Measurements from ENCODE around the gene ADAM23.

ADAM23 gene

GRCh38 chr2:206481056-206481455 lies 37.7 kb downstream of the ADAM23 start:
- Histone ChIP-seq H3K4me1 (ENCODE audit: insufficient read depth, low read length, severe bottlenecking) (no peaks in the 10 kb centered on the region), H3K27ac (ENCODE audit: low read depth, low read length, poor library complexity, severe bottlenecking) (no peak overlapping the region), H3K4me3 (ENCODE audit: low read depth, low read length, poor library complexity, severe bottlenecking) (no peak overlapping the region), H3K9me3 (ENCODE audit: low read length) (no peaks in the 10 kb centered on the region), H3K4me2 (ENCODE audit: low read length) (no peak overlapping the region), H3K9ac (ENCODE audit: low read length) (no peak overlapping the region), H3K79me2 (ENCODE audit: insufficient read depth, low read length) (no peaks in the 10 kb centered on the region), H4K20me1 (ENCODE audit: insufficient read depth, low read length) (no peaks in the 10 kb centered on the region), H3K27me3 (ENCODE audit: insufficient read depth, low read length) (no peaks in the 10 kb centered on the region), H2AFZ (ENCODE audit: low read length) (no peak overlapping the region), H3K9me2 (ENCODE audit: low read depth, low read length) (no peaks in the 10 kb centered on the region), H3F3A (ENCODE audit: insufficient read depth, low read length) (no peaks in the 10 kb centered on the region), H3K36me3 (ENCODE audit: insufficient read depth, low read length) (no peaks in the 10 kb centered on the region)
- TF ChIP-seq CTCF (IDR thresholded peaks at IDR 0.05; ENCODE audit: low read length) (no peak), EZH2 (IDR thresholded peaks at IDR 0.05; ENCODE audit: borderline replicate concordance, low read length) (no peak)

- Histone ChIP-seq H3K9ac (ENCODE audit: low read length) (no peak overlapping the region), H3K36me3 (ENCODE audit: insufficient read depth, low read length) (no peaks in the 10 kb centered on the region), H3K27me3 (ENCODE audit: insufficient read depth, low read length) (no peaks in the 10 kb centered on the region), H2AFZ (ENCODE audit: low read length) (no peak overlapping the region), H3K4me3 (ENCODE audit: low read depth, low read length, poor library complexity, severe bottlenecking) (no peak overlapping the region), H3K27ac (ENCODE audit: low read depth, low read length, poor library complexity, severe bottlenecking) (no peak overlapping the region), H3K9me3 (ENCODE audit: low read length) (no peaks in the 10 kb centered on the region), H3K9me2 (ENCODE audit: low read depth, low read length) (no peaks in the 10 kb centered on the region), H3K79me2 (ENCODE audit: insufficient read depth, low read length) (no peaks in the 10 kb centered on the region), H3K4me2 (ENCODE audit: low read length) (no peak overlapping the region), H3F3A (ENCODE audit: insufficient read depth, low read length) (no peaks in the 10 kb centered on the region), H4K20me1 (ENCODE audit: insufficient read depth, low read length) (no peaks in the 10 kb centered on the region), H3K4me1 (ENCODE audit: insufficient read depth, low read length, severe bottlenecking) (no peaks in the 10 kb centered on the region)
- no peak for TF ChIP-seq CTCF (IDR thresholded peaks at IDR 0.05; ENCODE audit: low read length)
- TF ChIP-seq EZH2 (IDR thresholded peaks at IDR 0.05; ENCODE audit: borderline replicate concordance, low read length), result no peak
These were observed 38.8 kb downstream of the ADAM23 start for GRCh38 chr2:206482123-206482522.

- no peak overlapping the region for H3K4me3 ChIP-seq (ENCODE audit: low read depth, low read length, poor library complexity, severe bottlenecking)
- TF ChIP-seq EZH2 (IDR thresholded peaks at IDR 0.05; ENCODE audit: borderline replicate concordance, low read length) (no peak), CTCF (IDR thresholded peaks at IDR 0.05; ENCODE audit: low read length) (no peak)
- H3F3A ChIP-seq (ENCODE audit: insufficient read depth, low read length), result no peaks in the 10 kb centered on the region
- no peaks in the 10 kb centered on the region for H3K79me2 ChIP-seq (ENCODE audit: insufficient read depth, low read length)
- H3K9me2 ChIP-seq (ENCODE audit: low read depth, low read length), result no peaks in the 10 kb centered on the region
- no peaks in the 10 kb centered on the region for H3K27me3 ChIP-seq (ENCODE audit: insufficient read depth, low read length)
- no peaks in the 10 kb centered on the region for H3K9me3 ChIP-seq (ENCODE audit: low read length)
- no peak overlapping the region for H3K27ac ChIP-seq (ENCODE audit: low read depth, low read length, poor library complexity, severe bottlenecking)
- H4K20me1 ChIP-seq (ENCODE audit: insufficient read depth, low read length), result no peaks in the 10 kb centered on the region
- no peak overlapping the region for H3K9ac ChIP-seq (ENCODE audit: low read length)
- H3K36me3 ChIP-seq (ENCODE audit: insufficient read depth, low read length), result no peaks in the 10 kb centered on the region
- no peaks in the 10 kb centered on the region for H3K4me1 ChIP-seq (ENCODE audit: insufficient read depth, low read length, severe bottlenecking)
- H3K4me2 ChIP-seq (ENCODE audit: low read length), result no peak overlapping the region
- no peak overlapping the region for H2AFZ ChIP-seq (ENCODE audit: low read length)
These were observed 39.3 kb downstream of the ADAM23 start for GRCh38 chr2:206482633-206483032.
